NCI-H1930 (cell line): ENCODE measurements around the gene HPSE2.
"Not testable (repeated sequence)": the region's sequence is repeated elsewhere in the genome, so short reads cannot be mapped to it uniquely, and the experiment has no call there.

Source experiments
- DNase-seq, 2 experiments: peaks; one replicate each; lab custom pipeline; 2025; lab: John Stamatoyannopoulos, UW

The HPSE2 gene

GRCh38 chr10:99161165-99161564, 74.5 kb downstream of the HPSE2 start:
- no peak for DNase-seq

GRCh38 chr10:99143651-99144050, 92.0 kb downstream of the HPSE2 start:
- DNase-seq = no peak

- no peak for DNase-seq
These were observed 92.6 kb downstream of the HPSE2 start for GRCh38 chr10:99143011-99143410.

- DNase-seq = not testable (repeated sequence)
These were observed 102.8 kb downstream of the HPSE2 start for GRCh38 chr10:99132897-99133296.

GRCh38 chr10:99125879-99126278, 109.8 kb downstream of the HPSE2 start:
- DNase-seq = no peak

- no peak for DNase-seq
These were observed 111.3 kb downstream of the HPSE2 start for GRCh38 chr10:99124376-99124775.

- DNase-seq = no peak
These were observed 111.8 kb downstream of the HPSE2 start for GRCh38 chr10:99123851-99124250.

- DNase-seq = no peak
These were observed 112.3 kb downstream of the HPSE2 start for GRCh38 chr10:99123336-99123735.

- DNase-seq = no peak
These were observed 116.3 kb downstream of the HPSE2 start for GRCh38 chr10:99119258-99119748.

- DNase-seq = no peak
These were observed 119.9 kb downstream of the HPSE2 start for GRCh38 chr10:99115703-99116102.

GRCh38 chr10:99085358-99085757, 150.3 kb downstream of the HPSE2 start:
- DNase-seq = no peak

- no peak for DNase-seq
These were observed 151.5 kb downstream of the HPSE2 start for GRCh38 chr10:99084161-99084560.

GRCh38 chr10:99080275-99080945, 155.2 kb downstream of the HPSE2 start:
- DNase-seq = no peak

GRCh38 chr10:99062591-99062990, 173.1 kb downstream of the HPSE2 start:
- DNase-seq = no peak

- DNase-seq = no peak
These were observed 176.9 kb downstream of the HPSE2 start for GRCh38 chr10:99058762-99059161.

- no peak for DNase-seq
These were observed 177.5 kb downstream of the HPSE2 start for GRCh38 chr10:99057936-99058690.

GRCh38 chr10:99045671-99046070, 190.0 kb downstream of the HPSE2 start:
- no peak for DNase-seq

- DNase-seq = no peak
These were observed 193.4 kb downstream of the HPSE2 start for GRCh38 chr10:99042051-99042771.

GRCh38 chr10:99041468-99041867, 194.2 kb downstream of the HPSE2 start:
- DNase-seq = no peak

- no peak for DNase-seq
These were observed 221.8 kb downstream of the HPSE2 start for GRCh38 chr10:99013885-99014284.

GRCh38 chr10:99010286-99010685, 225.4 kb downstream of the HPSE2 start:
- DNase-seq = no peak

GRCh38 chr10:99008054-99008453, 227.6 kb downstream of the HPSE2 start:
- no peak for DNase-seq

- no peak for DNase-seq
These were observed 228.2 kb downstream of the HPSE2 start for GRCh38 chr10:99007457-99007856.
